OCI-LY3 (cell line): ENCODE results near the gene GCM1.

ENCODE experiments used
- EZH2phosphoT487 ChIP-seq: fragments of 200-600 bp; shearing (Covaris generic); IDR thresholded peaks from 2 replicates; pipeline ENCODE4 v1.6.1; 2018; ENCODE audit warnings: antibody characterized with exemption, mixed run types, low read depth
- TF ChIP-seq, protein P1 (sequence below): fragments of 200-600, 300-600 bp; sonication (generic); IDR thresholded peaks from 2 replicates; pipeline ENCODE4 v1.5.1; 2014; ENCODE audit warnings: antibody characterized with exemption, low read length, low read depth

DNA sequence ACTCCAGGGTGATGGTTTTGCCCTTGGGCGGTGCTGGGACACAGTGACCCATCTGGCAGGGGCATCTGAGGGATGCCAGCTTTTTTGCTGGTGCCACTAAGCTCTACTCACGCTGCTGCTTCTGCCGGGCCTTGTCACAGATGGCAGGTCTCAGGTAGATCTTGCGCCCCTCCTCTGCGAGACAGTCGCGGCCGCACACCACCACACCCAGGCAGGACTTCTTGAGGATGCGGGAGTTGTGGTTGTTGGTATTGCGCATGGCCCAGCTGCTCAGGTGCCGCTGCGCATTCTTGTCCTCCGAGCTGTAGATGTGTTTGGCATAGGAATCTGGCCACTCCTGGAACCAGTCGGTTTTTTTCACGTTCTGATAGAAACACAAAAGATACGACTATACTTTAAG lies 14.7 kb downstream of the GCM1 start:
- TF ChIP-seq, protein P1, sequence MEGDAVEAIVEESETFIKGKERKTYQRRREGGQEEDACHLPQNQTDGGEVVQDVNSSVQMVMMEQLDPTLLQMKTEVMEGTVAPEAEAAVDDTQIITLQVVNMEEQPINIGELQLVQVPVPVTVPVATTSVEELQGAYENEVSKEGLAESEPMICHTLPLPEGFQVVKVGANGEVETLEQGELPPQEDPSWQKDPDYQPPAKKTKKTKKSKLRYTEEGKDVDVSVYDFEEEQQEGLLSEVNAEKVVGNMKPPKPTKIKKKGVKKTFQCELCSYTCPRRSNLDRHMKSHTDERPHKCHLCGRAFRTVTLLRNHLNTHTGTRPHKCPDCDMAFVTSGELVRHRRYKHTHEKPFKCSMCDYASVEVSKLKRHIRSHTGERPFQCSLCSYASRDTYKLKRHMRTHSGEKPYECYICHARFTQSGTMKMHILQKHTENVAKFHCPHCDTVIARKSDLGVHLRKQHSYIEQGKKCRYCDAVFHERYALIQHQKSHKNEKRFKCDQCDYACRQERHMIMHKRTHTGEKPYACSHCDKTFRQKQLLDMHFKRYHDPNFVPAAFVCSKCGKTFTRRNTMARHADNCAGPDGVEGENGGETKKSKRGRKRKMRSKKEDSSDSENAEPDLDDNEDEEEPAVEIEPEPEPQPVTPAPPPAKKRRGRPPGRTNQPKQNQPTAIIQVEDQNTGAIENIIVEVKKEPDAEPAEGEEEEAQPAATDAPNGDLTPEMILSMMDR, result no peak
- TF ChIP-seq EZH2phosphoT487, result no peak
